NCI-H2227 (cell line): ENCODE measurements around the gene LSS.
A peak's percentile ranks its signal among the peaks of the same experiment; 100 is the strongest.
"Not testable (repeated sequence)": the region's sequence is repeated elsewhere in the genome, so short reads cannot be mapped to it uniquely, and the experiment has no call there.

ENCODE experiments used
- DNase-seq: peaks from one replicate; lab custom pipeline; 2025; ENCODE audit not compliant: unreplicated experiment; lab: John Stamatoyannopoulos, UW

LSS gene

GRCh38 chr21:46171996-46172862 is 56.3 kb downstream of the LSS start:
- DNase-seq, result no peak

GRCh38 chr21:46171585-46171984 is 57.0 kb downstream of the LSS start:
- DNase-seq, result no peak

- DNase-seq, result not testable (repeated sequence)
Measured at GRCh38 chr21:46170436-46171193, 58.0 kb downstream of the LSS start.

- DNase-seq, result peak; percentile 29
Measured at GRCh38 chr21:46168659-46169386, 59.8 kb downstream of the LSS start.

- DNase-seq, result no peak
Measured at GRCh38 chr21:46168238-46168637, 60.3 kb downstream of the LSS start.

- DNase-seq, result no peak
Measured at GRCh38 chr21:46165098-46165497, 63.5 kb downstream of the LSS start.

GRCh38 chr21:46163380-46163779 is 65.2 kb downstream of the LSS start:
- no peak for DNase-seq

- DNase-seq, result no peak
Measured at GRCh38 chr21:46161633-46162592, 66.7 kb downstream of the LSS start.

GRCh38 chr21:46160907-46161632 is 67.5 kb downstream of the LSS start:
- DNase-seq, result no peak

GRCh38 chr21:46160657-46160906 is 68.0 kb downstream of the LSS start:
- DNase-seq, result no peak

- no peak for DNase-seq
Measured at GRCh38 chr21:46159841-46160656, 68.5 kb downstream of the LSS start.

- no peak for DNase-seq
Measured at GRCh38 chr21:46159390-46159789, 69.2 kb downstream of the LSS start.

- no peak for DNase-seq
Measured at GRCh38 chr21:46158666-46159300, 69.8 kb downstream of the LSS start.

- no peak for DNase-seq
Measured at GRCh38 chr21:46157987-46158451, 70.6 kb downstream of the LSS start.

GRCh38 chr21:46157396-46157986 is 71.1 kb downstream of the LSS start:
- DNase-seq, result no peak

GRCh38 chr21:46156678-46157077 is 71.9 kb downstream of the LSS start:
- DNase-seq, result no peak

- DNase-seq, result no peak
Measured at GRCh38 chr21:46156378-46156645, 72.3 kb downstream of the LSS start.
